HepG2 (cell line): ENCODE measurements around the gene DENND10. TPM values are rescaled to one million over a fixed set of nuclear protein-coding genes. Genes with fewer than 3 reads are reported as not detected.

Experiments
- ARNT2 ChIP-seq: sonication (generic); formaldehyde crosslinking; IDR thresholded peaks from 2 replicates; pipeline ENCODE4 v1.8.0; 2022; ENCODE audit warnings: mild to moderate bottlenecking, low read depth, missing genetic modification reagents, moderate library complexity
- ETS1 ChIP-seq: sonication (generic); formaldehyde crosslinking; IDR thresholded peaks from 2 replicates; pipeline ENCODE4 v1.4.0; 2020; ENCODE audit warnings: missing genetic modification reagents
- KLF6 ChIP-seq: IDR thresholded peaks from 2 replicates; pipeline ENCODE4 v1.8.0; 2016; ENCODE audit warnings: missing biosample characterization, missing genetic modification reagents
- MBNL3 ChIP-seq: fragments of 250-450 bp; sonication (Bioruptor Pico); conservative IDR thresholded peaks from 2 replicates; pipeline ENCODE4 v1.8.0; 2022; ENCODE audit warnings: mild to moderate bottlenecking, inconsistent platforms
- NFE2L1 ChIP-seq: sonication (generic); formaldehyde crosslinking; IDR thresholded peaks from 2 replicates; pipeline ENCODE4 v1.4.0; 2020; ENCODE audit warnings: missing genetic modification reagents, mild to moderate bottlenecking, borderline replicate concordance
- NR2C2 ChIP-seq: sonication (generic); formaldehyde crosslinking; IDR thresholded peaks from 2 replicates; pipeline ENCODE4 v1.4.0; 2020; ENCODE audit warnings: missing genetic modification reagents, mild to moderate bottlenecking, moderate library complexity, borderline replicate concordance
- PAF1 ChIP-seq: IDR thresholded peaks from 2 replicates; pipeline ENCODE4 v1.6.1; 2016; ENCODE audit warnings: missing genetic modification reagents, missing compliant biosample characterization
- RBFOX2 ChIP-seq: fragments of 200-400 bp; formaldehyde crosslinking; IDR thresholded peaks from 2 replicates; pipeline ENCODE4 v1.6.1; 2017; ENCODE audit warnings: low read depth, mild to moderate bottlenecking, low read length
- RXRB ChIP-seq: IDR thresholded peaks from 2 replicates; pipeline ENCODE4 v1.6.1; 2016; ENCODE audit warnings: borderline replicate concordance, missing genetic modification reagents, missing compliant biosample characterization
- SCMH1 ChIP-seq: sonication (generic); formaldehyde crosslinking; IDR thresholded peaks from 2 replicates; pipeline ENCODE4 v1.9.0; 2021; ENCODE audit warnings: missing genetic modification reagents, mild to moderate bottlenecking, borderline replicate concordance
- USF2 ChIP-seq, 2 experiments: sonication (generic) in 1 of 2; formaldehyde crosslinking in 1 of 2; IDR thresholded peaks; 2 replicates each; pipeline versions ENCODE4 v1.5.1 to v1.6.1; 2011 to 2020; ENCODE audit warnings: borderline replicate concordance in 1 of 2, low read depth in 1 of 2, low read length in 1 of 2, mild to moderate bottlenecking in 1 of 2, missing genetic modification reagents in 1 of 2, moderate library complexity in 1 of 2
- YEATS4 ChIP-seq: sonication (generic); formaldehyde crosslinking; IDR thresholded peaks from 2 replicates; pipeline ENCODE4 v1.4.0; 2020; ENCODE audit warnings: missing genetic modification reagents, borderline replicate concordance
- ZBTB7B ChIP-seq: sonication (generic); formaldehyde crosslinking; IDR thresholded peaks from 2 replicates; pipeline ENCODE4 v1.4.0; 2020; ENCODE audit warnings: missing genetic modification reagents
- ZFP36 ChIP-seq: fragments of 150-350 bp; IDR thresholded peaks from 2 replicates; pipeline ENCODE4 v1.6.1; 2018; ENCODE audit warnings: borderline replicate concordance, low read length, low read depth; ENCODE audit not compliant: partially characterized antibody
- ZSCAN5A ChIP-seq: sonication (generic); formaldehyde crosslinking; IDR thresholded peaks from 2 replicates; pipeline ENCODE4 v1.8.0; 2022; ENCODE audit warnings: mild to moderate bottlenecking, missing genetic modification reagents, borderline replicate concordance
- polyA plus RNA-seq, 8 experiments: library from polyadenylated mRNA; depleted of rRNA in 3 of 8; stranded (reverse) in 7 of 8; unstranded in 1 of 8; fragments of >200 nt; fragmentation: Illumina TruSeq in 4 of 8; extraction: Trizol in 4 of 8; gene quantifications; 2 replicates each; pipeline versions ENCODE4 v1.2.1 to v1.2.3, GENCODE V29; 2011 to 2016; ENCODE audit warnings: low read depth in 4 of 8, missing spikeins in 1 of 8, mixed read lengths in 1 of 8; ENCODE audit not compliant: insufficient read depth in 1 of 8
- total RNA-seq, 5 experiments: library from RNA; depleted of rRNA; stranded (reverse); fragments of >200 nt; fragmentation: Illumina TruSeq; extraction: Trizol; gene quantifications; 2 replicates each; pipeline ENCODE4 v1.2.3, GENCODE V29; 2016; ENCODE audit warnings: low read depth in 1 of 5
- TF ChIP-seq, protein P1 (sequence below): sonication (generic); formaldehyde crosslinking; IDR thresholded peaks from 2 replicates; pipeline ENCODE4 v1.5.1; 2020; ENCODE audit warnings: mild to moderate bottlenecking, moderate library complexity, missing genetic modification reagents
- TF ChIP-seq, protein P2 (sequence below): sonication (generic); formaldehyde crosslinking; IDR thresholded peaks from 2 replicates; pipeline ENCODE4 v1.4.0; 2020; ENCODE audit warnings: missing genetic modification reagents, borderline replicate concordance

The DENND10 gene
- total and polyA plus RNA-seq, 2 of the 13 experiments (the other 11 are each of a cell fraction or from before 2014, with no cell fraction given): 43.7 to 78.8 TPM

DNA sequence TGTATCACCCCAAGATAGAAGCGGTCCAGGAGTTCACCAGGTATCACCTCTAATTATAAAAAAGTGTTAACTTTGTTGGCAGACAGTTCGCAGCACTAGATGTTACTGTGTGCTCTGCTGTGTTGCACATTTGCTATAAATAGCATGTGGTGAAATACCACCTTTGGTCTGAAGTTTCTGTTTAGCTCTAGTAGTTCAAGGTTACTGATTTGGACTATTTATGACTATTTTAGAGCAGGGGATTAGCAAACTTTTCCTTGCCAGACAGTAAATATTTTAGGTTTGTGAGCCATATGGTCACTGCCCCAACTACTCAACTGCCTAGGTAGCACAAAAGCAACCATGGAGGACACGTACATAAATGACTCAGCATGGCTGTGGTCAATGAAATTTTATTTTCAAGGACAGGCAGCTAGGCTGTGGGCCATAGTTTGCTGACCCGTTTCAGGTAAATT, 16.5 kb downstream of the DENND10 start (continued):
- TF ChIP-seq, protein P1, sequence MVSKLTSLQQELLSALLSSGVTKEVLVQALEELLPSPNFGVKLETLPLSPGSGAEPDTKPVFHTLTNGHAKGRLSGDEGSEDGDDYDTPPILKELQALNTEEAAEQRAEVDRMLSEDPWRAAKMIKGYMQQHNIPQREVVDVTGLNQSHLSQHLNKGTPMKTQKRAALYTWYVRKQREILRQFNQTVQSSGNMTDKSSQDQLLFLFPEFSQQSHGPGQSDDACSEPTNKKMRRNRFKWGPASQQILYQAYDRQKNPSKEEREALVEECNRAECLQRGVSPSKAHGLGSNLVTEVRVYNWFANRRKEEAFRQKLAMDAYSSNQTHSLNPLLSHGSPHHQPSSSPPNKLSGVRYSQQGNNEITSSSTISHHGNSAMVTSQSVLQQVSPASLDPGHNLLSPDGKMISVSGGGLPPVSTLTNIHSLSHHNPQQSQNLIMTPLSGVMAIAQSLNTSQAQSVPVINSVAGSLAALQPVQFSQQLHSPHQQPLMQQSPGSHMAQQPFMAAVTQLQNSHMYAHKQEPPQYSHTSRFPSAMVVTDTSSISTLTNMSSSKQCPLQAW (CRISPR knock-in tag): peak; percentile 85
- TF ChIP-seq USF2 (IDR thresholded peaks at IDR 0.05; ENCODE audit: low read depth, low read length): no peak
- no peak for TF ChIP-seq USF2 (CRISPR knock-in tag; IDR thresholded peaks at IDR 0.05; ENCODE audit: borderline replicate concordance)
- no peak for TF ChIP-seq ZFP36
- TF ChIP-seq ZSCAN5A (CRISPR knock-in tag): no peak
- peak; percentile 66; the same call in 1 of the 2 replicates for TF ChIP-seq NR2C2 (CRISPR knock-in tag)
- TF ChIP-seq PAF1 (CRISPR knock-in tag): no peak
- peak; percentile 68; the same call in 1 of the 2 replicates for TF ChIP-seq YEATS4 (CRISPR knock-in tag)
- TF ChIP-seq, protein P2, sequence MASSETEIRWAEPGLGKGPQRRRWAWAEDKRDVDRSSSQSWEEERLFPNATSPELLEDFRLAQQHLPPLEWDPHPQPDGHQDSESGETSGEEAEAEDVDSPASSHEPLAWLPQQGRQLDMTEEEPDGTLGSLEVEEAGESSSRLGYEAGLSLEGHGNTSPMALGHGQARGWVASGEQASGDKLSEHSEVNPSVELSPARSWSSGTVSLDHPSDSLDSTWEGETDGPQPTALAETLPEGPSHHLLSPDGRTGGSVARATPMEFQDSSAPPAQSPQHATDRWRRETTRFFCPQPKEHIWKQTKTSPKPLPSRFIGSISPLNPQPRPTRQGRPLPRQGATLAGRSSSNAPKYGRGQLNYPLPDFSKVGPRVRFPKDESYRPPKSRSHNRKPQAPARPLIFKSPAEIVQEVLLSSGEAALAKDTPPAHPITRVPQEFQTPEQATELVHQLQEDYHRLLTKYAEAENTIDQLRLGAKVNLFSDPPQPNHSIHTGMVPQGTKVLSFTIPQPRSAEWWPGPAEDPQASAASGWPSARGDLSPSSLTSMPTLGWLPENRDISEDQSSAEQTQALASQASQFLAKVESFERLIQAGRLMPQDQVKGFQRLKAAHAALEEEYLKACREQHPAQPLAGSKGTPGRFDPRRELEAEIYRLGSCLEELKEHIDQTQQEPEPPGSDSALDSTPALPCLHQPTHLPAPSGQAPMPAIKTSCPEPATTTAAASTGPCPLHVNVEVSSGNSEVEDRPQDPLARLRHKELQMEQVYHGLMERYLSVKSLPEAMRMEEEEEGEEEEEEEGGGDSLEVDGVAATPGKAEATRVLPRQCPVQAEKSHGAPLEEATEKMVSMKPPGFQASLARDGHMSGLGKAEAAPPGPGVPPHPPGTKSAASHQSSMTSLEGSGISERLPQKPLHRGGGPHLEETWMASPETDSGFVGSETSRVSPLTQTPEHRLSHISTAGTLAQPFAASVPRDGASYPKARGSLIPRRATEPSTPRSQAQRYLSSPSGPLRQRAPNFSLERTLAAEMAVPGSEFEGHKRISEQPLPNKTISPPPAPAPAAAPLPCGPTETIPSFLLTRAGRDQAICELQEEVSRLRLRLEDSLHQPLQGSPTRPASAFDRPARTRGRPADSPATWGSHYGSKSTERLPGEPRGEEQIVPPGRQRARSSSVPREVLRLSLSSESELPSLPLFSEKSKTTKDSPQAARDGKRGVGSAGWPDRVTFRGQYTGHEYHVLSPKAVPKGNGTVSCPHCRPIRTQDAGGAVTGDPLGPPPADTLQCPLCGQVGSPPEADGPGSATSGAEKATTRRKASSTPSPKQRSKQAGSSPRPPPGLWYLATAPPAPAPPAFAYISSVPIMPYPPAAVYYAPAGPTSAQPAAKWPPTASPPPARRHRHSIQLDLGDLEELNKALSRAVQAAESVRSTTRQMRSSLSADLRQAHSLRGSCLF: no peak
- peak; percentile 84; the same call in 1 of the 2 replicates for TF ChIP-seq NFE2L1 (CRISPR knock-in tag)
- no peak; the same call in 1 of the 2 replicates for TF ChIP-seq ZBTB7B (CRISPR knock-in tag)
- TF ChIP-seq ARNT2 (CRISPR knock-in tag): 0 out of 2 replicates have a peak, but pooled peaks have one; percentile 49
- TF ChIP-seq MBNL3 (CRISPR knock-in tag): no peak
- no peak for TF ChIP-seq ETS1 (CRISPR knock-in tag)
- peak; percentile 97 for TF ChIP-seq RXRB (CRISPR knock-in tag)
- TF ChIP-seq SCMH1: no peak
- no peak for TF ChIP-seq RBFOX2
- TF ChIP-seq KLF6 (CRISPR knock-in tag): peak; percentile 63
